HG02759 (cell line): ENCODE measurements around the gene ACTR6.
"Not testable (repeated sequence)": the region's sequence is repeated elsewhere in the genome, so short reads cannot be mapped to it uniquely, and the experiment has no call there.

ENCODE experiments used
- ATAC-seq: cut with Tn5 transposase; IDR thresholded peaks from one replicate; pipeline ENCODE4 v1.9.1; 2021; ENCODE audit warnings: mild to moderate bottlenecking, moderate library complexity; ENCODE audit not compliant: unreplicated experiment

The ACTR6 gene

DNA sequence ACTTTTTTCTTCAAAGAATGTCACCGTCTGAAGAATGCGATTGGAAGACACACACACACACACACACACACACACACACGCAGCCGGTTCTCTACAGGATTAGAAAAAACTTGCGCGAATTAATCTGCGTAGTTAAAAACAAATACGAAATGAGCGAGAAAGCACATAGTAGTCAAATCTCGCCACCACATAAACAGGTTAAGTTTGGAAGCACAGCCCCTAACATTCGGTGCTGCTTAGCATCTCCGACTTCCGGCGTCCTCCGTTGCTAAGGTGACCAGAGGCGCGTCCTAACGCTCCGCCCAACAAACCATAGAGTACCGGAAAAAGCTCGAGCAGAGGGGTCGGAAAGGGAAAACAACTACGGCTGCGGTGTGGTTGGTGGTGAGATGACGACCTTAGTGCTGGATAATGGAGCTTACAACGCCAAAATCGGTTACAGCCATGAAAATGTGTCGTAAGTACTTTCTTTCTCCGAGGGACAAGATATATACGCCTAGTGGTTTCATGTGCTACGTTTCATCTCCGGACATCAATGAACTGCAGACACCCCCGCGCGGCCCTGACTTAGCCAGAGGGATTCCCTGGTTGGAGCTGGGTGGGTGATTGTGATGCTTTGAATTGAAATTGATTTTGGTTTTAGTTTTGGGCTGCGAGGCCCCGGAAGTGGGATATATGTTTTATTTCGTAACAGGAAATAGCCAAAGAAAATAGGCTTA, at the start of gene ACTR6:
Gene ACTR6, plus strand, starts transcription at position 353 of the 719 bp plus-strand sequence. Its CDS starts 37 bp downstream, at position 390.
- ATAC-seq, result peak; percentile 92

DNA sequence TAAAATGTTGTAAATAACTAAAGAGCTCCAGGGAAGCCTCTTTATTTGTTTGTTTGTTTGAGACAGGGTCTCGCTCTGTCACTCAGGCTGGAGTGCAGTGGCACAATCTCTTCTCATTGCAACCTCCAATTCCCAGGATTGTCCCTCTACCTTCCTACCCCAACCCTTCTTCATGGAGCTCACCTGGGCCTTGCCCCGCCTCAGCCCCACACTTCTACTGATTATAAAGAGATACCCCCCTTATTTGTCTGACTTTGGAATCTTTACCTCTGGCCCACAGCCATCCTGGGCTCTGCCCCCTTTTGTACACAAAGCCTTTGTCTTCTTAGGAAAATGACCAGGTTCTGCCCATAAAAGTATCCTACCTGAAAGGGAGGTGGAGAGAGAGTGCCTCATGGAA, 48.8 kb upstream of the ACTR6 start:
- ATAC-seq, result no peak

DNA sequence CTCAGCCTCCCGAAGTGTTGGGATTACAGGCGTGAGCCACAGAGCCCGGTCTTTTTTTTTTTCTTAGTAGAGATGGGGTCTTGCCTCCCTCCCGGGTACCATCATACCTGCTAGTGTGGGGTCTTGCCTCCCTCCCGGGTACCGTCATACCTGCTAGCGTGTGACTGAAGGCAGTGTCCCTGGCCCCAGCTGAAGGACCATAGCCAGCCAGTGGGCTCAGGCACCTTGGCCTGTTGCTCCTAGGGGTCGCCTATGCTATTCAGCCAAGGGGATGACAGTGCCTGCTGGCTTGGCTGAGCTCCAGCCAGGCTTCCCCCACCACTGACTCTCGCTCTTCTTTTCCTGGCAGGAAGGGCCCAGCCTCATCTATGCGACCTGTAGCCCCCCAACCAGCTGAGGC, 47.5 kb upstream of the ACTR6 start:
- no peak for ATAC-seq

DNA sequence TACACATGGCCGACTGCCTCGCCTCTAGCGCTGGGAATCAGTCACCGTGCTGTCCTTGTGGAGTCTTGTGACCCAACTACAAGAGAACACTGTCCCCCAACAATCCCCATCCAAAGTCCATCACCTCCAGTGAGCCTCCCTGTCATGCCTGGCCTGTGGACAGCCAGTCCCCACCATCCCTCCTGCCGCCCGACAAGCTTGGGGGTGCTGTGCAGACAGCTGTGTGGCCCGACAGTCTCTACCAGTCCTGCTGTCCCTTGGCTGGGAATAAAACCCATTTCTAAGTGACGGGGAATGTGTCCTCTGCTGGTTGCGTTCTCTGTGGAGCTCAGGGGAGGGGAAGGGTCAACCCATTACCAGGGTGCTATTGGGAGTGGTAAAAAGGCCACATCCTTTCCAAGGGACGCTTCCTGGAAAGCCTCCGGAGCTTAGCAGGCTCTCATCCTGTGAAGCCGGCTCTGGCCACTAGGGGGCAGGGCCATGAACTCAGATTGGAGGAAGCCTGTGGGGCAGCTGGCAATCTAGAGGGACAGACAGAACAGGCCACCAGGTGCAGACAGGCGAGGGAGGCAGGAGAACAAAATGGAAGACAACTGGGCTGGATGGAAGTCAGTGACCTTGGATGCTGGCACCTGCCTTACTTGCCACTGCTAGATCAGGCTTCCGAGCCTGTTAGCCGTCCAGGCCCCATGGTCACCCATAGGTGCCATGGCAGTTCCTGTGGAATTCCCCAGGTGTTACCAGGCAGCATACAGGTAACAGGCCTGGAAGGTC, 46.0 kb upstream of the ACTR6 start:
- peak; percentile 82 for ATAC-seq

DNA sequence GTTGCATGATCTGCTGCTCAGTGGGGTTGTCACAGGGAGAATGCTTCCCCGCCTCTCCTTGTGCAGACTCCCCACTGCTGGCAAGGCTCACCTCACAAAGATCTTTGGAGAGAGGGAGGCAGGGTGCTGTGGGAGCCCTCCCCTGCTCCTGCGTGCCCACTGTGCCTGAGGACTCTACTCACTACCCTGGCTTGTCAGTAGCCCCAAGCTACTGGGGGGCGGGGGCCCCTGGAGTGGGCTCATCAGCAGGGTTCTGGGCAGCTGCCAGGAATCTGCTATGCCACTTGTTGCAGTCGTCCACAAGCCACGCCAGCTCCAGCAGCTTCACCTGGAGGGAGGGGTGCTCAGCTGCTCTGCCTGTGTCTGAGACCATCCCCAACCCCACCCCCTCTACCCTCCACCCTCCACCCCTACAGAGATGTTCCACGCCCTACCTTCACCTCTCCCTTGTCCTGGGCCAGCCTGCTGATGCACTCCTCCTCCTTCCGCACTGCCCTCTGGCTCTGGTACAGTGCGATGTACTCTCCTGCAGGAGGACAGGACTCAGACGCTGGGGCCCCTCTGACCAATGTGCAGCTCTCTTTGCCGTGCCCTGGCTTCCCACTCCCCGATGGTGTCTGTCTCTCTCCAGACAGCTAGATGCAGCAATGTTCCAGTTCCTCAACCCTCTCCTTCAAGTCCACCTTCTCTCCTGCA, 43.7 kb upstream of the ACTR6 start:
- ATAC-seq, result no peak

DNA sequence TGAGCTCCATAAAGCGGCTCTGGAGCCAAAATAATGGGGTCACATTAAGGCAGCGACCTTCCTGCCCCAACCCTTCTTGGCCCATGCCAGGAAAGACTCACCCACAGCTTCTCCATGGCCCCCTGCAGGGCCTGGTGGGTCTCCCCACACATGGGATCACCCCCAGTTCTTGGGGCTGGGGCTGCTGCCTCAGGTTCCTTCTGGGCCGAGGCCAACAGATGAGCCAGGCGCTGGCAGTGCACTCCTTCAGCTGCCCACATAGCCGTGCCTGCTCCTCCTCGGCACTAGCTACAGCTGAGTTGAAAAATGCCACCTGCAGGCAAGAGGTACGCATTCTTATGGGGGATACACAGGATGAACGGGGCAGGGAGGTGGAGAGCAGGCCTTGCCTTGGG, 43.2 kb upstream of the ACTR6 start:
- ATAC-seq, result no peak

DNA sequence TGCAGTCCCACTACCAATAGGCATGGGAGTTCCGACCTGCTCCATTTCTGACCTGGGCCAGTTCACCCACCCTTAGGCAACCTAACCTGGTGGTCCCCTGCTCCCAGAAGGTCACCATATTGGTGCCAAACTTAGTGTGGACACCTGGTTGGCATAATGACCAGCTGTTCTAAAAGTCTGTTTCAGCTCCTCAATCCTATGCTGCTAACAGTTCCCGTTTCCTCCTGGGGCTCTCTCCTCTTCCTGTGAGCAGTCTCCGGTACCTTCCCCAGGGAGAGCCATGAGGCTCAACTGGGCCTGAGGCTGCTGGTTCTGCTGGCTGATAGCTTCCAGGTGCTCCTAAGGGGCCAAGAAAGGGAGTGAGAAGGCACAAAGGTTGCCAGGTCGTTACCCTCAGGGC, 42.1 kb upstream of the ACTR6 start:
- ATAC-seq, result no peak

DNA sequence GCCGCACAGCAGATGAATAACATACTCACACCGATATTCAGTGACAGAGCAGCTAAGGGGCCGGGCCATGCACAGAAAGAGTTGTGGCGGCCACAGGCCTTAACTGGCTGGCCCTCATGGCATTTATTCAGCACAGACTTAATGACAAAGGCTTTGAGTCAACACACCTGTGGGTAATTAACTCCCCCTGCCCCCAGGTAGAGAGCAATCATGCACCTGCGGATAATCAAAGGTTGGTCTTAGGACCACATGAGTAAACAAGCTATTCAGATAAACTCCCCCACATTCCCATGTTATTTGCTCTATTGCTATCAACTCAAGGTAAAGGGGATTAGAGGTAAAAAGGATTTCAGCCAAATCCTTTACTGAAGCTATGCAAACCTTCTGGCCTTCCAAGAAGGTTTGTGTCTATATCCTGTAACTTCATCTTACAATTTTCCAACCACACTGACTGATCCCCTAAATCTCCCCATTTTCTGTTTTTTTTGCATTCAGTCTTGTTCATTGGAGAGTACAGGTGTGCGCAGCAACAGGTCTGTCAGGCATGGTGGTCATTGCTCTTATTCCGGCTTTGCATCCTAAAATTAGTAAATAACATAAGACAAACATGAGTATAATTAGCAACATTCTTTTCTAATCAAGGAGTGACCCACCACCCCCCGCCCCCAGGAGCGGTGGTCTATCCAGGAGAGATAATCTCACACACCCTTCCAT, 41.1 kb upstream of the ACTR6 start:
- no peak for ATAC-seq

DNA sequence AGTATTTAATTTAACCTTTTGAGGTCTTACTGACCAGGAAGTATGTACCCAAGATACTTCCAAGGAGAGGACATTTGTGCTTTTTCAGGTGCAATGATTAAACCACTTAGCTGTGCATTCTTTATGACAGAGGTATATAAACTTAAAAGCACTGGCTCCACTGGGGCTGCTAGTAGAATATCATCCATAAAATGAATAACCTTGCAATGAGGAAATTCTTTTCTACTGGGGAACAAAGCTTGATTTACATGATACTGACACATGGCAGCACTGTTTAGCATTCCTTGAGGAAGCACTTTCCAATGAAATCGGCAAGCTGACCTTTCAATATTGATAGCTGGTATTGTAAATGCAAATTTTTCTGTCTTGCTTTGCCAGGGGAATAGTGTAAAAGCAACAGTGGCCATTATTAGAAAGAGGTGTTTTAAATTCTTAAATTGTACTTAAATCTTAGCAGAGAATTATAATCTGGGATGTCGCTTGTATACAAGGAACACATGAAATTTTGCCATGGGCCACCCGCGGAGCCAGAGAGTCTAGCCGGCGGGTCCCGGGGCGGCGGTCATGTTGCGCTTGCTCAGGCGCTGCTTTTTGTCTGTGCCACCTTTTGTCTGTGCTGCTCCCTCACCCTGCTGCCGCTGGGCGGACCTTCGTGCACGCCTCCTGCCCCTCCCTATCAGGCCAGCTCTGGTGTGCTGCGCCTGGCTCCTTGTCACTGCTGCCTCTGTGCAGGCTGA, 37.0 kb upstream of the ACTR6 start:
- ATAC-seq, result peak; percentile 100

DNA sequence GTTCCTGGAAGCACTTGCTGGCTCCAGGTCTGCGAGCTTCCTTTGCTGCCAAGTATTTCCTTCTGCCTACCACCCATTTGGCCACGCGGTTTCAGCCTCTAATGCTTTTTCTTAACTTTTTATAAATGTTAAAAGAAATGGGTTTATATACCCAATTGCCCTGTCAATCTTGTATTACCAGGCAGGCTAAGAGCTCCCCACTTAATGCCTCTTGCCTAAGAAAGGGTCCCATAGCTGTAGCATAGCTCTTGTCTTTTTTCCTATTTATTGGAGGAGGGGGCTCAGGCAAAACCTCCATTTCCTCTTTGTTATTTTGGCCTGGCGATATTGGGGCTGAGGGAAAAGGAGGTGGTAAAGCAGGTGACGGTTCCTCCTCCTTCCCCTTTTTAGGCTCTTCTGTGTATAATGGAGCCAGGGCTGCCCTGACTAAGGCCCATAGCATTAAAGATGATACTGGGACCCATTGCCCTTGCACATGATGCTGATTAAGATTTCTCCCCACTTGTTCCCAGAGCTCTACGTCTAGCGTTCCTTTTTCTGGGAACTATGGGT, 36.4 kb upstream of the ACTR6 start:
- ATAC-seq, result peak; percentile 6

DNA sequence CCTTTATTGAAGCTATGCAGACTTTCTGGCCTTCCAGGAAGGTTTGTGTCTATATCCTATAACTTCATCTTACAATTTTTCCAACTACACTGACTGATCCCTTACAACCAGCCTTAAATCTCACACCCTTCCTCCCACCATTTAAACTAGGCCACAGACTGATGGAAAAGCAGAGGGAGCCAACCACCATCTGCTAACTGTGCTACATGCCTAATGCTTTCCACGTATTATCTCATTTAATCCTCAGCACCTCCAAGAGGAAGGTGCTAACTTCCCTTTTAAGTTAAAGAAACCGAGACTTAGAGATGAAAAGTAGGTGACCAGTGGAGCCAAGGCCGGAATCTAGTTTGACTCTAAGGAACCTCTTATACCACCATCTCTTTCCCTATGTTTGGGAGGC, 35.3 kb upstream of the ACTR6 start:
- ATAC-seq, result no peak

DNA sequence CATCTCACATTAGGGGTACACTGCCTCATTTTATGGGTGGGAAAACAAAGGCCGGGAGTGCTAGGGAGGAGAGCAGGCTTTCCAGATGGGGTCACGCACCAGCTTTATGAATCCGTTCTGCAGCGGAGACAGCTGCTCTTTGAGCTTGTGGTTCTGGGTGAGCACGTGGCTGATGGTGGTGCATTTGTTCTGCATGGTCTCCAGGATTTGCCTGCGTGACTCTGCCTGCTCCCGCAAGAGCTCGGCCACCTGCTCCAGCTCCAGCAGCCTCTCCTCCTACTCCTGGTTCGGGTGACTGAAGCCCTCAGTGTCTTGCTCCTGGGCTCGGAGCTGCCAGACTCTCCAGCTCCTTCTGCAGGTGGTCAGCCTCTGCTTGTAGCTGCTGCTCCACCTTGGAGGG, 34.4 kb upstream of the ACTR6 start:
- ATAC-seq, result no peak

DNA sequence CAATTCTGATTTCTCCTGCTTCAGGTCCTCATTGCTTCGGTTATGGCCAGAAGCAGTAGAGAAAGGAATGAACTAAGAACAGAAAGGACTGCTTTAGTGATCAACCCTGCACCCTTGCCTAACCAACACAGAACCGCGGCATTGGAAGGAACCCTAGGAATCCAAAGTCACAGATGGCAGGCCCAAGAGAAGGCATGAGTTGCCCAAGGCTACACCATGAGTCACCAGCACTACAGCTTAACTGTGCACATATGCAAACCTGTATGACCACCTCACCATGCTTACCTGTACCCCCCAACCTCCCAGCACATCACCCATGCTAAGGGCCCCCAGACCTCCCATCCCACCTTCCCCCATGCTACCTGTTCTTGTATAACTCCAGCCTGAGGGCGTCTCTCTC, 32.1 kb upstream of the ACTR6 start:
- no peak for ATAC-seq

DNA sequence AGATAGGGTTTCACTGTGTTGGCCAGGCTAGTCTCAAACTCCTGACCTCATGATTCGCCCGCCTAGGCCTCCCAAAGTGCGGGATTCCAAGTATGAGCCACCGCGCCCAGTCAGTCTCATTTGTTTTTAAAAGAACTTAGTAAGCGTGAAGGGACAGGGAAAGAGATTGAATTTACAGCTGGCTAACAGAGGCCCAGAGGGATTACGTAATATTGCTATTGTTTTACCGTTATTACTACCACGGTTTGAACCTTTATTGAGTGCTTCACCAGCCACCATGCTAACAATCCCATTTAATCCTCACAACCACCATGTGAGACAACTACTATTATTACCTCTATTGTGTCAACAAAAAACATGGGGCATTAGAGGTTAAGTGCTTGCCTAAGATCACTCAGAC, 31.3 kb upstream of the ACTR6 start:
- no peak for ATAC-seq

DNA sequence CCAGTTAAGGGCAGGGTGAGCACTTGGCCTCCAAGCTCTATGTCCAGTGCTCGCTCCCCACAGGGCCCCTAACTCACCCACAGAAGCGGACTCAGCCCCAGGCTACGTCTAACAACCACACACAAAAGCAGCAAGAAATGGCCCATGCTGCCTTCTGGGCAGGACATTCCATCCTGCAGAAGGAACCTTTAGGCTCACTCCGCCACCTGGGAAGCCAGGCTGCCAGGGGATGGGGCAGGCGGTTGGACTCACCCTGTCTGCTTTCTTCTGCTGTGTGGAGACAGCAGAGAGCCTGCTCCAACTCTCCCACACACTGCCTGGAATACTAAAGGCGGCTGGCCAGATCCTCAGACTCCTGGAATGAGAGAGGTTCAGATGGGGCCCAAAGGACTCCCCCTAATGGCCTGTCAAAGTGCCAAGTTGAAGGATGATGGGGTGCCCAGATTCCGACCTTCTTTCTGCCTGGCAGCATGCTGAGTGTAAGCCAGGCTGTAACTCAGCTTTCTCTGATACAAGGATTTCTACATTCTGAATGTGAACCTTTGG, 30.2 kb upstream of the ACTR6 start:
- ATAC-seq, result no peak

DNA sequence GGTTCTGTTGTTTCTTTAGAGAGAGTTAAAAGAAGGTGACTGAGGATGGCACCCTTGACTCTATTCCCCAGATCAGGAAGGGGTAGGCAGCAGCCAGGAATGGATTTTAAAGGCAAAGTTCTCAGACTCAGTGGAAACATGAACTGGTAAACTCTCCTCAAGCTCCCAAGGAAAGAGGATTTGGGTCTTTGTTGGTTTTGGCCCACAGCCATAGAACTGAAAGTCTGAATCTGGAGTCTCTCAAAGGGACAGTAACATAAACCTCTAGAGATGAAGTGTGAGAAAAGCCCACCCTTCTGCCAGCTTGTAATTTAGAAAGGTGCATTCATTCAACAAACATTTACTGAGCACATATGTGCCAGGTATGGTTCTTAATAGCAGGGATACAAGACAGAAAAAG, 29.4 kb upstream of the ACTR6 start:
- no peak for ATAC-seq

DNA sequence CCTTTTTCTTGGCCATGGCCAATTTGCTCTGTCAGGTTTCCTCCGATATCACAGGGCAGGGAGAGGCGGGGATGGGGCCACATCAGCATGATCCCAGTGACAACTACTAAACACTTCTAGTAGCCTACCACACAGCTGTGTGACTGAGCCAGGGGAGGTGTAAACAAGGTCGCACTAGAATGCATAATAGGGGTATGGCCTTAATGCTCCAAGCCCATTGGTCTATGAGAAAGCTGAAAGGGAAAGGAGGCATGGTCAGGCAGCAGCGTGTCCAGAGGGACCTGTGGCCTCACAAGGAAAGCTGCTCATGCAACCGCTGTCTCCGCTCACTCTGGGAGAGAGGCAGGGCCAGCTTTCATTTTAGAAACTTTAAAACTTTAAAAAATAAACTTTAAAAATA, 27.5 kb upstream of the ACTR6 start:
- no peak for ATAC-seq

DNA sequence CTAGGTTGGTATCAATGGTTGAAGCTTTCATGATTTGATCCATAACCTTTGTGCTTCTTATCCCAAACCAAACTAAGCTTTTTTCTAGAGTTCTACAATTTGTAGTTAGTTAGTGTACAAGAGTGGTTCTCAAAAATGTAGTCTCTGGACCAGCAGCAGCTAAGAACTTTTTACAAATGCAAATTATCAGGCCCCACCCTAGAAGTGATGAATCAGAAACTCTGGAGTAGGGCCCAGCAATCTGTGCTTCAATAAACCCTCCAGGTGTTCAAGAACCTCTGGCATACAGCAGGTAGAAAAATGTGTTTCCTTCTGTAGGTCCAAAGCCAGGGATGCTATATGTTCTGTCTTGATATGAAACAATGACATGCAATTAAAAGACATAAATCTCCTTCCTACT, 26.1 kb upstream of the ACTR6 start:
- ATAC-seq, result no peak

DNA sequence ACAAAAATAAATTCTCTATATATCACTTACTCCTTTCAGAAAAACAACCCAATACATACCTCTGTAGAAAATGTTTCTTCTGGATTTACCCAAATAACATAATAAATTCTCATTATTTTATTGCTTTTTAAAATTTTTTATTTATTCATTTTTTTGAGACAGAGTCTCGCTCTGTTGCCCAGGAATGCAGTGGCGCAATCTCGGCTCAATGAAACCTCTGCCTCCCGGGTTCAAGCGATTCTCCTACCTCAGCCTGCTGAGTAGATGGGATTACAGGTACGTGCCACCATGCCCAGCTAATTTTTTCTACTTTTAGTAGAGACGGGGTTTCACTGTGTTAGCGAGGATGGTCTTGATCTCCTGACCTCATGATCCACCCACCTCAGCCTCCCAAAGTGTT, 24.1 kb upstream of the ACTR6 start:
- ATAC-seq, result not testable (repeated sequence)

DNA sequence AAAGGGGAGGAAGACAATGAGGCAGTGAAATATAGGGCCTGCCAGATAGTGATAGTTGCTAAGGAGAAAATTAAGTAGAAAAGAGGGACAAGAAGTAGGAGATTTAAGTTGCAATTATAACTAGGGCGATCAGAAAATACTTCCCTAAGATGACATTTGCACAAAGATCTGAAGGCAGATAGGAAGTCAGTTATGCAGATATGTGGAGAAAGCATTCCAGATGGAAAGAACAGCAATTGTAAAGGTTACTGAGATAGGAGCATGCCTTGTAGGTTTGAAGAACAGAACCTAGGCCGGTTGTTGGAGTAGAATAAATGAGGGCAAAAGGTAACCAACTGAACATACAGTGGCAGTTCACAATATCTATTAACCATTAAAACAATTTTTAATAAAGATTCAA, 21.4 kb upstream of the ACTR6 start:
- no peak for ATAC-seq
